Keratinocyte (primary cell): ENCODE data around the gene GSTM2. TPM values are rescaled to one million over a fixed set of nuclear protein-coding genes. Genes with fewer than 3 reads are reported as not detected.

Experiments used
- DNase-seq: peaks from one replicate; pipeline ENCODE4 v3.0.0-alpha.2; 2011; ENCODE audit warnings: low read depth, missing footprints, low spot score
- FAIRE-seq: peaks from 2 replicates; lab custom pipeline; 2011; peaks lifted over from hg19 to GRCh38; lab: Jason Lieb, UNC
- H2AFZ ChIP-seq: 2 replicates; pipeline ENCODE4 v1.6.0; 2012; ENCODE audit warnings: low read length, control low read depth, inconsistent platforms; ENCODE audit not compliant: control insufficient read depth
- H3K27ac ChIP-seq: 2 replicates; pipeline ENCODE4 v1.5.1; 2011; ENCODE audit warnings: low read length; ENCODE audit not compliant: control insufficient read depth, insufficient read depth
- H3K27me3 ChIP-seq: 3 replicates; pipeline ENCODE4 v1.6.0; 2011; ENCODE audit warnings: low read length; ENCODE audit not compliant: control insufficient read depth, insufficient read depth; ENCODE audit errors: extremely low read depth
- H3K36me3 ChIP-seq, 2 experiments: 2 replicates in 1 of 2; 3 replicates in 1 of 2; pipeline ENCODE4 v1.5.1; 2011; ENCODE audit warnings: low read length in 2 of 2, mild to moderate bottlenecking in 1 of 2; ENCODE audit not compliant: control insufficient read depth in 2 of 2, insufficient read depth in 2 of 2; ENCODE audit errors: extremely low read depth in 1 of 2
- H3K4me1 ChIP-seq: 3 replicates; pipeline ENCODE4 v1.5.1; 2011; ENCODE audit warnings: low read length; ENCODE audit not compliant: control insufficient read depth, insufficient read depth; ENCODE audit errors: extremely low read depth
- H3K4me2 ChIP-seq: 3 replicates; pipeline ENCODE4 v1.6.0; 2011; ENCODE audit warnings: low read depth, low read length; ENCODE audit not compliant: control insufficient read depth, insufficient read depth; ENCODE audit errors: extremely low read depth
- H3K4me3 ChIP-seq, 3 experiments: fragments of 200-600 bp in 1 of 3; sonication (generic) in 1 of 3; 2 replicates in 2 of 3; 3 replicates in 1 of 3; pipeline ENCODE4 v1.5.1; 2011 to 2016; ENCODE audit warnings: low read length in 3 of 3, mild to moderate bottlenecking in 3 of 3, control low read depth in 2 of 3, inconsistent platforms in 1 of 3, low read depth in 1 of 3, mixed read lengths in 1 of 3, mixed run types in 1 of 3, moderate library complexity in 1 of 3; ENCODE audit not compliant: control insufficient read depth in 2 of 3, insufficient read depth in 2 of 3; ENCODE audit errors: extremely low read depth in 1 of 3
- H3K79me2 ChIP-seq: 2 replicates; pipeline ENCODE4 v1.6.0; 2012; ENCODE audit warnings: low read length; ENCODE audit not compliant: control insufficient read depth, insufficient read depth
- H3K9ac ChIP-seq: 3 replicates; pipeline ENCODE4 v1.6.0; 2011; ENCODE audit warnings: low read length; ENCODE audit not compliant: control insufficient read depth, insufficient read depth; ENCODE audit errors: extremely low read depth
- H3K9me1 ChIP-seq: 3 replicates; pipeline ENCODE4 v1.6.0; 2011; ENCODE audit warnings: low read length; ENCODE audit not compliant: control insufficient read depth, insufficient read depth; ENCODE audit errors: extremely low read depth
- H3K9me3 ChIP-seq: 2 replicates; pipeline ENCODE4 v1.5.1; 2012; ENCODE audit warnings: low read depth, low read length; ENCODE audit not compliant: control insufficient read depth
- H4K20me1 ChIP-seq: 3 replicates; pipeline ENCODE4 v1.6.0; 2011; ENCODE audit warnings: low read length; ENCODE audit not compliant: control insufficient read depth, insufficient read depth; ENCODE audit errors: extremely low read depth
- EZH2 ChIP-seq: IDR thresholded peaks from one replicate; pipeline ENCODE4 v1.6.1; 2012; ENCODE audit warnings: inconsistent platforms, mild to moderate bottlenecking, low read length, moderate library complexity
- dilution Hi-C: fragments of 300-500 bp; cut with MboI; formaldehyde crosslinking; loops from one replicate; pipeline ENCODE4 v1.7.0; 2020; ENCODE audit warnings: low sequenced_read_pairs; ENCODE audit not compliant: extremely low pct_ligation_motif_present
- polyA plus RNA-seq, 5 experiments: library from polyadenylated mRNA; depleted of rRNA in 3 of 5; stranded (reverse) in 3 of 5; stranded (forward) in 1 of 5; unstranded in 1 of 5; fragments of >200 nt; gene quantifications; 1 replicate in 1 of 5; 2 replicates in 3 of 5; 3 replicates in 1 of 5; pipeline versions ENCODE4 v1.2.1 to v1.2.3, GENCODE V29; 2011 to 2012; ENCODE audit warnings: missing spikeins in 2 of 5, low read depth in 1 of 5, low replicate concordance in 1 of 5
- TF ChIP-seq, protein P1 (sequence below), 3 experiments: IDR thresholded peaks in 1 of 3; conservative IDR thresholded peaks in 1 of 3; optimal IDR thresholded peaks in 1 of 3; 2 replicates in 2 of 3; 3 replicates in 1 of 3; pipeline versions ENCODE3 to v1.5.1; 2011; ENCODE audit warnings: low read length in 3 of 3, mild to moderate bottlenecking in 3 of 3, moderate library complexity in 2 of 3, control low read depth in 1 of 3, inconsistent platforms in 1 of 3; ENCODE audit not compliant: insufficient read depth in 2 of 3; ENCODE audit errors: extremely low read depth in 1 of 3

The GSTM2 gene
- polyA plus RNA-seq, 1 donor (not counting 4 experiments of a cell fraction or from before 2014, with no cell fraction given), result 11.1 TPM

DNA sequence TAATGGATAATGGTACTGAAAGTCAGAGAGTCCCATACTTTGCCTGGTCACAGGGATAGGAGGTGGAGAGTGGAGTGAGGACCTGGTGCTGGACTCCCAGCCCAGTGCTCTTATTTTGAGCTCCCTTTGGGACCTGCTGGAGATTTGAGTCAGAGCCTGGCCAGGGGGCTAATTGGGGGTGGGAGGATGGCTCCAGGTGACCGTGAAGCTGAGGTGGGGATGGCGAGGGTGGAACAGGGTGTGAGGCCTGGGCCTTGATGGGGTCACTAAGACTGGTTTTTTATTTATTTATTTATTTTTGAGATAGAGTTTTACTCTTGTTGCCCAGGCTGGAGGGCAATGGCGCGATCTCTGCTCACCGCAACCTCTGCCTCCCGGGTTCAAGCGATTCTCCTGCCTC, 30.4 kb upstream of the GSTM2 start:
- H3K27me3 ChIP-seq, result no peaks in the 10 kb centered on the region
- H3K4me2 ChIP-seq, result no peak overlapping the region
- H3K36me3 ChIP-seq, result no peaks in the 10 kb centered on the region
- H3K9ac ChIP-seq, result no peak overlapping the region
- dilution Hi-C loops, result no loop called here
- no peaks in the 10 kb centered on the region for H4K20me1 ChIP-seq
- H3K79me2 ChIP-seq, result no peaks in the 10 kb centered on the region
- H3K9me3 ChIP-seq, result no peaks in the 10 kb centered on the region
- no peak for FAIRE-seq
- no peak overlapping the region for H3K4me3 ChIP-seq
- no peak overlapping the region for H2AFZ ChIP-seq
- no peak for TF ChIP-seq EZH2
- TF ChIP-seq, protein P1, sequence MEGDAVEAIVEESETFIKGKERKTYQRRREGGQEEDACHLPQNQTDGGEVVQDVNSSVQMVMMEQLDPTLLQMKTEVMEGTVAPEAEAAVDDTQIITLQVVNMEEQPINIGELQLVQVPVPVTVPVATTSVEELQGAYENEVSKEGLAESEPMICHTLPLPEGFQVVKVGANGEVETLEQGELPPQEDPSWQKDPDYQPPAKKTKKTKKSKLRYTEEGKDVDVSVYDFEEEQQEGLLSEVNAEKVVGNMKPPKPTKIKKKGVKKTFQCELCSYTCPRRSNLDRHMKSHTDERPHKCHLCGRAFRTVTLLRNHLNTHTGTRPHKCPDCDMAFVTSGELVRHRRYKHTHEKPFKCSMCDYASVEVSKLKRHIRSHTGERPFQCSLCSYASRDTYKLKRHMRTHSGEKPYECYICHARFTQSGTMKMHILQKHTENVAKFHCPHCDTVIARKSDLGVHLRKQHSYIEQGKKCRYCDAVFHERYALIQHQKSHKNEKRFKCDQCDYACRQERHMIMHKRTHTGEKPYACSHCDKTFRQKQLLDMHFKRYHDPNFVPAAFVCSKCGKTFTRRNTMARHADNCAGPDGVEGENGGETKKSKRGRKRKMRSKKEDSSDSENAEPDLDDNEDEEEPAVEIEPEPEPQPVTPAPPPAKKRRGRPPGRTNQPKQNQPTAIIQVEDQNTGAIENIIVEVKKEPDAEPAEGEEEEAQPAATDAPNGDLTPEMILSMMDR (optimal IDR thresholded peaks at IDR 0.05 in 1 of 3, IDR thresholded peaks at IDR 0.05 in 1 of 3, conservative IDR thresholded peaks at IDR 0.05 in 1 of 3; ENCODE audit: extremely low read depth in 1 of 3, insufficient read depth in 2 of 3, low read length in 3 of 3), result no peak
- no peaks in the 10 kb centered on the region for H3K4me1 ChIP-seq
- no peak overlapping the region for H3K27ac ChIP-seq
- no peaks in the 10 kb centered on the region for H3K9me1 ChIP-seq
- no peak for DNase-seq

DNA sequence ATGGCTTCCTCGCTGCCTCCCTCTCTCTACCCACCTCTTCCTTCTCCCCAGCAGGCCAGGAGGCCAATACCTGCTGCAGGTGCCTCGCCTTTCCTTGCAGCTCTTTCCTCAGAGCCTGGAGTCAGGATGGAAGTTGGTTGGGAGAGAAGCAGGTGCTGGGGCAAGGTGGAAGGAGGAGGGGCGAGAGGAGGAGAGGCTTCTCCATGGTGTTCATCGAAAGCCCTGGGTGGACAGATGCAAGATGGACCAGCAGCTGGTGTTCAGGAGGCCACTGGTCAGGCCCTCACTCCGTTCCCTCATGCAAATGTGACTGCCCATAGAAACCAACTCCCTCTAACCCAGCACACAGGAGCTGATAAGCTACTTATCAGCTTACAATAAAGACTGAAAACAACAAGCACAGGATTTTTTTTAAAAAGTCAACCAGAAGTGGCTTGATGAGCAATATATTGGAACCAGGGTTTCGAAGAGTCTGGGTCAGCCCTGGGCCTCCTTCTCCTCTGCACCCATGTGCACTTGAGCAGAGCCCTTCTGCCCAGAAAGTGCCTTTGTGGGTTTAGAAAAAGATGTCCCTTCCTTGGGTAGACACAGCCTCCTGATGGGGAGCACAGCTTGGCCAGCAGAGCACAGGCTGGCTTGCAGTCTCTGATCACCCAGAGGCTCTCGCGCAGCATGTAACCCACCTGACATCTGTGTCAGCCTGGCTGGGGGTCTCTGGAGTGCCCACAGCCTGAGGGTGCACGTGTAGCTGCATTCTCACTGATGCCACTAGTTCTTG, 28.6 kb upstream of the GSTM2 start:
- Histone ChIP-seq H4K20me1 (no peaks in the 10 kb centered on the region), H3K9ac (no peak overlapping the region), H2AFZ (no peak overlapping the region), H3K9me3 (no peaks in the 10 kb centered on the region), H3K4me1 (no peaks in the 10 kb centered on the region), H3K79me2 (no peaks in the 10 kb centered on the region), H3K27me3 (no peaks in the 10 kb centered on the region), H3K4me3 (no peak overlapping the region), H3K9me1 (no peaks in the 10 kb centered on the region), H3K4me2 (no peak overlapping the region), H3K27ac (no peak overlapping the region), H3K36me3 (no peaks in the 10 kb centered on the region)
- dilution Hi-C loops, result no loop called here
- FAIRE-seq, result no peak
- DNase-seq, result no peak
- TF ChIP-seq, protein P1 (optimal IDR thresholded peaks at IDR 0.05 in 1 of 3, IDR thresholded peaks at IDR 0.05 in 1 of 3, conservative IDR thresholded peaks at IDR 0.05 in 1 of 3; ENCODE audit: extremely low read depth in 1 of 3, insufficient read depth in 2 of 3, low read length in 3 of 3), result no peak
